SU-DHL-6 (cell line): Measurements from ENCODE around the gene PAIP2.

Source experiments
- CTCF ChIP-seq: fragments of 200-600 bp; sonication (generic); IDR thresholded peaks from one replicate; pipeline ENCODE4 v1.5.1; 2017; ENCODE audit warnings: antibody characterized with exemption, mild to moderate bottlenecking, low read length, moderate library complexity; ENCODE audit not compliant: insufficient read depth, poor library complexity, severe bottlenecking
- EZH2phosphoT487 ChIP-seq: fragments of 200-600 bp; sonication (generic), shearing (Covaris generic); conservative IDR thresholded peaks from 2 replicates; pipeline ENCODE4 v1.6.1; 2018; ENCODE audit warnings: mild to moderate bottlenecking, antibody characterized with exemption, low read length, moderate library complexity, mixed read lengths

GRCh38 chr5:139385061-139386049 is 43.7 kb downstream of the PAIP2 start:
- TF ChIP-seq CTCF (no peak), EZH2phosphoT487 (no peak)
